ENCODE data around the gene KIAA1671.

DNA sequence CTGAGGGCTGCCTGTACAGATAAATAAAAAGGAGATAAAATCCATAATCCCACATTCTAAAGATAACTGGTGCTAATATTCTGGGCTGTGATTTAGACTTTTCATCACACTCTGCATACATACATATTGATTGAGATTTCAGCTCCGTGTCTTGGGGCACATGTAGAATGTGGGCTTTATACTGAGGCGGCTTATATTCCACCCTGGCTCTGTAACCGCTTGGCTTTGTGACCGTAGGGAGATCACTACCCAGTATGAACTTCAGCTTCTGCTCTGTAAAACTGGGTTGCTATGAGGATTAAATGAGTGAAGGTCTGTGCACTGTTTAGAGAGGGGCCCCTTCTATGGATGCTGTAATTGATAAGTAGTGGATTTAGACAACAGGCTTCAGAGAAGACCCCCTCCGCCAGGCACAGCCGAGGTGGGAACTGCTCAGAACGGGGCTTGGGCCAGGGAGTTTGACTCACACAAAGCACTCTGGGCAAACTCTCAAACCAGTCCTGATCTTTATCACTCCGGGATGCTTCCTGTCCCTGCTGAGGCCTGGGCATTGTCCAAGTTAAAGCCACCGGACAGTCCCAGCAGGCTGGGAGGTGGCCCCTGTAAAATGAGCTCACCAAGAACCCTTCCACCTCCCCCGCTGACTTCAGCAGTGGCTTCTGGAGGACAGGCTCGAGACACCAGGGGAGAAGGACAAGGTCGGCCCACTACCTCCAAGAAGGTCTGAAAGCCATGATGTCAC, 17.2 kb downstream of the KIAA1671 start:
- TF ChIP-seq CTCF (IDR thresholded peaks at IDR 0.05; ENCODE audit: low read length) = no peak
- TF ChIP-seq EZH2 (IDR thresholded peaks at IDR 0.05; ENCODE audit: borderline replicate concordance, low read length) = no peak
